ENCODE measurements around the gene CST7. TPM values are rescaled to one million over a fixed set of nuclear protein-coding genes. Genes with fewer than 3 reads are reported as not detected.
A peak's percentile ranks its signal among the peaks of the same experiment; 100 is the strongest.

CST7 gene
- total and polyA plus RNA-seq, 2 of the 13 experiments (the other 11 are each of a cell fraction or from before 2014, with no cell fraction given) = not detected

DNA sequence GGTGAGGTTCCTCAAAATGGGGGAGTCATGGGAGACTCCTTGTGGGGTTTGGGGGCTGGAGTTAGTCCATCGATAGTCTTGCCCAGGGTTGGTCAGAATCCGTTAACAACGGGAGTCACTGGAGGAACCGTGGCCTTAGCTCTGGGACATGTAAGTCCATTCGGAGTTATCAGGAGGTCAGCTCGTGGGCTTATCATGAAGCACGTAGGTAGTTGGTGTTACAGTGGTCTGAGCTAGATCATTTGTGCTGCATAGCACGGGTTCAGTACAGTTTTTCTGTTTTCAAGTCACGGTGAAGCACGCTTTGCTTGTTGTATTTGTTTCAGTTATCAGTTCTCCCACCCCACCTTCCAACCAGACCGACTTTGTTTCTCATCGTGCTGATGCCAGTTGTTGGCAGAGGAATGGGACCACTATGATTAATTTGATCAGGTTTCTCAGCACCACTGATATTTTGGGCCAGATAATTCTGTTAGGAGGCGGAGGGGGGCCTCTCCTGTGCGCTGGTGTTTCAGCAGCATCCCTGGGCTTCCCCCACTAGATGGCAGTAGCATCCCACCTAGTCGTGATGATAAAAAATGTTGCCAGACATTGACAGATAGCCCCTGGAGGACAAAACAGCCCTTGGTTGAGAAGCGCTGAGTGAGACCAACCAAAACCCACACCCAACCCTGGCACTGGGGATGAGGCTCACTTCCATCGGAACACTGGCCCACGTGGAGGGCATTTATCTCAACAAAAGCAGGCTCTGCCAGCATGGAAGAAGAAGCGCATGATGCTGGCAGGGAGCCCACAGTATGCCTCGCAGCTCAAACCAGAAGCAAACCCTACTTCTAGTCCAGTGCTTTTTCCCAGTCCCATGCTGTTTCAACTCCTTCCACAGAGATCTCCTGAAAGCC lies 45.6 kb downstream of the CST7 start (continued):
- TF ChIP-seq ZNF230 (CRISPR knock-in tag; IDR thresholded peaks at IDR 0.05) (0 out of 2 replicates have a peak, but pooled peaks have one; percentile 28), KLF16 (CRISPR knock-in tag; IDR thresholded peaks at IDR 0.05) (peak in 1 of 2 experiments; percentile 42; a peak in 1 of 4 replicates), ZNF296 (CRISPR knock-in tag; conservative IDR thresholded peaks at IDR 0.05) (peak; percentile 12; the same call in 1 of the 2 replicates), ISL2 (CRISPR knock-in tag; IDR thresholded peaks at IDR 0.05) (peak; percentile 37; the same call in 1 of the 2 replicates), KDM5A (IDR thresholded peaks at IDR 0.05; ENCODE audit: borderline replicate concordance, low read length) (peak; percentile 67; the same call in 1 of the 2 replicates), IRF2 (CRISPR knock-in tag; IDR thresholded peaks at IDR 0.05) (peak; percentile 69), ZNF207 (IDR thresholded peaks at IDR 0.05; ENCODE audit: borderline replicate concordance) (no peak), GATAD2A (CRISPR knock-in tag; IDR thresholded peaks at IDR 0.05) (peak; percentile 41; the same call in 1 of the 2 replicates), STAG1 (CRISPR knock-in tag; IDR thresholded peaks at IDR 0.05) (peak; percentile 99), TBX2 (CRISPR knock-in tag; IDR thresholded peaks at IDR 0.05; ENCODE audit: borderline replicate concordance) (peak; percentile 27; the same call in 1 of the 2 replicates), POGZ (CRISPR knock-in tag; IDR thresholded peaks at IDR 0.05) (peak; percentile 38; the same call in 1 of the 2 replicates), ELF3 (CRISPR knock-in tag; IDR thresholded peaks at IDR 0.05) (peak; percentile 50; the same call in 1 of the 2 replicates), FIP1L1 (IDR thresholded peaks at IDR 0.05; ENCODE audit: borderline replicate concordance, insufficient read depth, low read depth, low read length) (no peak), NR2F6 (IDR thresholded peaks at IDR 0.05) (no peak), NR2F6 (CRISPR knock-in tag; IDR thresholded peaks at IDR 0.05) (peak; percentile 44; the same call in 1 of the 2 replicates), NONO (IDR thresholded peaks at IDR 0.05) (no peak), NONO (CRISPR knock-in tag; conservative IDR thresholded peaks at IDR 0.05) (no peak), ARID3A (IDR thresholded peaks at IDR 0.05; ENCODE audit: low read depth, low read length) (peak; percentile 72), MEIS2 (CRISPR knock-in tag; IDR thresholded peaks at IDR 0.05) (peak; percentile 97), PRPF4 (IDR thresholded peaks at IDR 0.05; ENCODE audit: low read depth, low read length, poor library complexity, severe bottlenecking) (peak; percentile 26), ZBTB7B (CRISPR knock-in tag; IDR thresholded peaks at IDR 0.05) (0 out of 2 replicates have a peak, but pooled peaks have one; percentile 18)
- TF ChIP-seq, protein P1, sequence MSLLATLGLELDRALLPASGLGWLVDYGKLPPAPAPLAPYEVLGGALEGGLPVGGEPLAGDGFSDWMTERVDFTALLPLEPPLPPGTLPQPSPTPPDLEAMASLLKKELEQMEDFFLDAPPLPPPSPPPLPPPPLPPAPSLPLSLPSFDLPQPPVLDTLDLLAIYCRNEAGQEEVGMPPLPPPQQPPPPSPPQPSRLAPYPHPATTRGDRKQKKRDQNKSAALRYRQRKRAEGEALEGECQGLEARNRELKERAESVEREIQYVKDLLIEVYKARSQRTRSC (CRISPR knock-in tag; IDR thresholded peaks at IDR 0.05; ENCODE audit: low read depth) = 0 out of 2 replicates have a peak, but pooled peaks have one; percentile 26

All from HepG2 (cell line).